CD4-positive, alpha-beta T cell treated with Interleukin-2 at 100 ng/mL for 4 hours (primary cell): ENCODE measurements around the gene SCLY.

ENCODE experiments used
- DNase-seq: peaks from one replicate; pipeline ENCODE4 v3.0.0-alpha.2; 2020; ENCODE audit warnings: low spot score

SCLY gene

GRCh38 chr2:238140721-238141540 lies 80.1 kb downstream of the SCLY start:
- no peak for DNase-seq

GRCh38 chr2:238141541-238142318 lies 80.9 kb downstream of the SCLY start:
- DNase-seq, result no peak

- no peak for DNase-seq
Measured at GRCh38 chr2:238142382-238143205, 81.8 kb downstream of the SCLY start.

- DNase-seq, result no peak
Measured at GRCh38 chr2:238143239-238143951, 82.6 kb downstream of the SCLY start.

GRCh38 chr2:238144262-238144661 lies 83.5 kb downstream of the SCLY start:
- no peak for DNase-seq

- no peak for DNase-seq
Measured at GRCh38 chr2:238145046-238145445, 84.2 kb downstream of the SCLY start.

GRCh38 chr2:238145851-238146250 lies 85.0 kb downstream of the SCLY start:
- no peak for DNase-seq

GRCh38 chr2:238146884-238147544 lies 86.2 kb downstream of the SCLY start:
- no peak for DNase-seq

GRCh38 chr2:238148981-238149380 lies 88.2 kb downstream of the SCLY start:
- no peak for DNase-seq
